Fibroblast of gingiva (primary cell): ENCODE results near the gene NANOS2.
"Not testable (repeated sequence)": the region's sequence is repeated elsewhere in the genome, so short reads cannot be mapped to it uniquely, and the experiment has no call there.

Experiments
- DNase-seq: peaks from one replicate; pipeline ENCODE4 v3.0.0-alpha.2; 2011; ENCODE audit warnings: low read depth

The NANOS2 gene

DNA sequence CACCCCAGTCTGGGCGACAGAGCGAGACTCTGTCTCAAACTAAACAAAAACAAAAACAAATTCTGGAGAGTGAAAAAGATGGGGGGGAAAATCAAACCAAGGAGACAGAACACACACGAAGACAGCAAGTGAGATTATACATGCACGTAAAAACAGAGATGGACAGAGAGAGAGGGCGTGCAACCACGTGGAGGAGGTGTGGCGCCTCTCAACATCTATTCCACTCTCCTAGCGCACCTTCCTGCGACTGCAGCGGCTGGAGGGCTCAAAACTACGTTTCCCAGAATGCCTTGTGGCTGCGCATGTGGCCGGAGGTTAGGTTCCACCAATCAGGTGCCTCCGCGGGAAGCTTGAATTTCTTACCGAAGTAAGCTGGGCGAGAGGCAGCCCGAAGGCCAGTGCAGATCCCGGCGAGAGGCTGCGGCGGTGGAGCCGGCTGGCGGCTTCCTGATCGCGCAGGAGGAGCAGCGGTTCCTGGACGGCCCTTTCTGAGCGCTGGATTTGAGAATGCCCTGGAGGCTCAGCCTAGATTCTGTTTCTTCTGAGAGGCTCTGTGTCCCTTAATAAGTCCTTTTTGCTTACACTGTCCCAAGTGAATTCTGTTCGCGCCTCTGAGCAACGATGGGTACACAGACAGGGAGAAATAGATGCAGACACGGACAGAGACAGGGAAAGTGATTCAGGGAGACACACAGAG, 13.1 kb upstream of the NANOS2 start:
- peak; percentile 76 for DNase-seq

DNA sequence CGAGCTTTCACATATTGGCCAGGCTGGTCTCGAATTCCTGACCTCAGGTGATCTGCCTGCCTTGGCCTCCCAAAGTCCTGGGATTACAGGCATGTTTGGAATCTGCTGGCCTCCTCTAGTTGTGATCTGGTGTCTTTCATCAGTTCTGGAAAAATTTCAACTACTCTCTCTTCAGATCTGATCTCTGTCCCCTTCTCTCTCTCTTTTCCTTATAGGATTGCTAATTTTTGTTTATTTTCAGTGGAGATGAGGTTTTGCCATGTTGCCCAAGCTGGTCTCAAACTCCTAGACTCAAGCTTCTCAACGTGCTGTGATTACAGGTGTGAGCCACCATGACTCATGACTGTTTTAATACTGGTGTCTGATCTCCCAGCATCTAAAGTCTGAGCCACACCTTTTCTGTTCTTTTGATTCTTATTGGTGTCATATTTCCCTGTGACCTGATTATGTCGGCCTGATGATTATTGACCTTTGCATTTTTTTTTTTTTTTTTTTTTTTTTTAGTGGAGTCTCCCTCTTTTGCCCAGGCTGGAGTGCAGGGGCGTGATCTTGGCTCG, 10.4 kb upstream of the NANOS2 start:
- no peak for DNase-seq

DNA sequence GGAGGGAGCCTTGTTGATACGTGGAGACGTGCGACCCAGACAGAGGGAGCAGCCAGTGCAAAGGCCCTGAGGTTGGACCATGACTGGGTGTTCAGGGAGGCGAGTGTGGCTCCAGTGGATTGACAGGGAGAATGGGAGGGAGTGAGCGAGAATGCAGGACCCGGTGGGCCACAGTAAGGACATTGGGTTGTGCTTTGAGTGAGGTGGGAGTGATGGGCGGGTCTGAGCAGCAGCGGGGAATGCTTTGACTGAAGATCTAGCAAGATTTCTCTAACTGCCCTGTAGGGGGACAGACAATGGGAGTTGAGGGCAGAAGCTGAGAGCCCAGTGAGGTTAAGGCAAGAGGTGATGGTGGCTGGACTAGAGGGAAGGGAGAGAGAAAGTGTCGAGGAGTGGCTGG, 7.7 kb upstream of the NANOS2 start:
- DNase-seq = no peak

DNA sequence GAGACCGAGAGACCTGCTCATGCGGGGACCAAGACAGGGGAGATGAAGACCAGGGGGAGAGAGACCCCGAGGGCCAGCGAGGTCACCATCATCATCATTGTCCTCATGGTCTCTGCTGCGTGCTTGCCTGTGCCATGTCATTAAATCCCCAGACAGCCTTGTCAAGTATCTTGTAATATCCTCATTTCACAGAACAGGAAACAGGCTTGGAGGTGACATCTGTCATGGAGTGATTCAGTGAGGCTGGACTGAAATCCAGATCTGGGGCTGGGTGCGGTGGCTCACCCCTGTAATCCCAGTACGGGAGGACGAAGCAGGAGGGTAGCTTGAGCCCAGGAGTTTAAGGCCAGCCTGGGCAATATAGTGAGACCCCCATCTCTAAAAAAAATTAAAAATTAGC, 5.9 kb upstream of the NANOS2 start:
- no peak for DNase-seq

DNA sequence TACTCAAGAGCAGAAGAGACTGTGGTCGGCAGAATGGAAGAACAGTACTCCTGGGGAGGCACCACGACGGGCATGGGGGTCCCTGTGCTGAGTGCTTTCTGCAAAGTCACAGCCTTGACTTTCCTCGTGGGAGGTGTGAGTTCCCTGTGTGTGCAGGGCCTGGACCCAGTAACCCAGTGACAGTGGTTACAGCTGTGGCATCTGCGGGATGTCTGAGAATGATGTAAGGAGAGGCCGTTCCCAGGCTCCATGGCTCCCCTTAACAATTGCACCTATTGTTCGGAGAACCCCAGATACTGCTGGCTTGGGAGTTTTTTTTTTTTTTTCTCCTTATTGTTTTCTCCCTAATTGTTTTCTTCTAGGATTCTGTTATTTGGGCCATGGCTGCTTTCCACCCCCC, 5.1 kb upstream of the NANOS2 start:
- no peak for DNase-seq

DNA sequence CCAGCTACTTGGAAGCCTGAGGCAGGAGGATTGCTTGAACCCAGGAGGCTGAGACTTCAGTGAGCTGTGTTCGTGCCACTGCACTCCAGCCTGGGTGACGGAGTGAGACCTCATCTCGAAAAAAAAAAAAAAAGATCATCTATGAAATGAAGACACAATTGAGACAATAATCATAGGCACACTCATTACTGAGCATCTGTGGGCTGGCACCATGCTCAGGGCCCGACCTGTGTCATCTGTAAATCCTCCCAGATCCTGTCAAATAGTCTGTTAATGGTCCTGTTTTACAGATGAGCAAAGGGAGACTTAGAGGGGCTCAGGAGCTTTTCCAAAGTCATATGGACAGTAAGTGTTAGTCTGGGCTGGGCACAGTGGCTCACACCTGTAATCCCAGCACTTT, 4.1 kb upstream of the NANOS2 start:
- no peak for DNase-seq

DNA sequence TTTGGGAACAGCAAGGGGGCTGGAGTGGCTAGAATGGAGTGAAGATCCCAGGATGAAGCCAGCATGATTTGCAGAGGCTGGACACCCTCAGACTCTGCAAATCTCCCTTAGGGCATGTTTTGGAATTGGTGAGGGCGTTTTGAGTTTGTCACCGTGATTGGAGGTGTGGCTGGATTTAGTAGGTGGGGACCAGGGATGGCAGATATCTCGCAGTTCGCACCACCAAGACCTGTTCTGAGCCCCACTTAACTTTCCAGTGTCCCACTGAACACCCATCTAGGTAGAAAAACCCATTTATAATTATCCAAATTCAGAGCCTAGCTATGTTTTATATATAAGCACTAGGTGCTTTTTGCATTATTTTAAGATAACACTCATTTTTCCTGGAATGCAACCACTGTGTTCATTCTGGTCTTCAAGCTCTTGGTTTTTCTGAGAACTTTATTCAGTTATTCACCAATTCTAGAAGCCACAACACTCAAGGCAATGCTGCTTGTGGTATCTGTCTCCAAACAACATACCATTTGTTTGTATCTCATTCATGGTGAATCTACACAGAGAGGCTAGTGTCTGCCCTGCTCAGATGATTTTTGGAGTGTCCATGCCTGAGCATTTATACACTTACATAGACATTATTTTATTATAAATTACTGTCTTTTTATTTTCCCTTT, 3.0 kb upstream of the NANOS2 start:
- no peak for DNase-seq

DNA sequence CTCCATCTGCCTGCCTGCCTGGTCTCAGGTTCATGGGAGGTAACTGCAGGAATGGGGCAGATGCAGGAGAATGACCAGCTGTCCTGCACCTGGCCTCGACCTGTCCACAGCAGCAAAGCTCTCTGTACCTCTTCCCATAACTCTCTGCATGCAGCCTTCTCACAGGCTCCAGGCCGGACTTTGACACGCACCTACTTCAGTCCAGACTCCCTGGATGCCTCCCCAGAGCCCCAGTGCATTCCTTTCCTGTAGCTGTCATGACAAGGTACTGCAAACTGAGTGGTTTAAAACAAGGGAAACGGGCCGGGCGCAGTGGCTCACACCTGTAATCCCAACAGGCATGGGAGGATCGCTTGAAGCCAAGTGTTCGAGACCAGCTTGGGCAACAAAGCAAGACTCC, 3.3 kb downstream of the NANOS2 start:
- DNase-seq = no peak

DNA sequence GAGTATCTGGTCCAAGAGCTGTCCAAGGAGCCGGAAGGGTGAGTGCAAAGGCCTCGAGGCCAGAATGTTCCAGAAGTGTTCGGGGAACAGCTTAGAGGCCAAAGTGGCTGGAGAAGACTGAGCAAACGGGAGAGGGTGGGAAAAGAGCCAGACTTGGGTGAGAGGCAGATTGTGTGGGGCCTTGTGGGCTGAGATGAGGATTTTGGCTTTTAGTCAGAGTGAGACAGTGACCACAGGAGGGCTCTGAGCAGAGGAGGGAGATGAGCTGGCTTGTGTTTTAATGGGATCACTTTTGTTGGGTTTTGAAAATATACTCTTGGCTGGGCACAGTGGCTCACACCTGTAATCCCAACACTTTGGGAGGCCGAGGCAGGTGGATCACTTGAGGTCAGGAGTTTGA, 5.6 kb downstream of the NANOS2 start:
- no peak for DNase-seq

DNA sequence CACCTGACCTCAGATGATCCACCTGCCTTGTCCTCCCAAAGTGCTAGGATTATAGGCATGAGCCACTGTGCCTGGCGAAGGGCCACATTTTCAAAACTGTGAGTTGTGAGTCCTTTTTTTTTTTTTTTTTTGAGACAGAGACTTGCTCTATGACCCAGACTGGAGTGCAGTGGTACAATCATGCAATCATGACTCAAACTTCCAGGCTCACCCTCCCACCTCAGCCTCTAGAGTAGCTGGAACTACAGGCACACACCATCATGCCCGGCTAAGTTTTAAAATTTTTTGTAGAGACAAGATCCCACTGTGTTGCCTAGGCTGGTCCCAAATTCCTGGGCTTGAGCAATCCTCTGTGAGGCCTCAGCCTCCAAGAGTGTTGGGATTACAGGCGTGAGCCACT, 8.4 kb downstream of the NANOS2 start:
- DNase-seq = no peak

DNA sequence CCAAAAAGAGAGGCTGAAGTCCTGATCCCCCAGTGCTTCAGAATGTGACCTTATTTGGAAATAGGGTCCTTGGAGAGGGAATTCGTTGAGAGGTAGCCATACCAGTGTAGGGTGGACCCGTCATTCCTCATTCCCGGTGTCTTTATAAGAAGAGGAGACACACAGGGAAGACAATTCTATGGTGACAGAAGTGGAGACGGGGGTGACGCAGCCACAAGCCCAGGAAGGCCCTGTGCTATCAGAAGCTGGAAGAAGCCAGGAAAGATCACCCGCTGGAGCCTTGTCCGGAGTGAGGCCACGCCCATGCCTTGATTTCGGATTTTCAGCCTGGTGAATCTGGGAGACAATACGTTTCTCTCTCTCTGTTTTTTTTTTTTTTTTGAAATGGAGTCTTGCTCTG, 9.6 kb downstream of the NANOS2 start:
- no peak for DNase-seq

DNA sequence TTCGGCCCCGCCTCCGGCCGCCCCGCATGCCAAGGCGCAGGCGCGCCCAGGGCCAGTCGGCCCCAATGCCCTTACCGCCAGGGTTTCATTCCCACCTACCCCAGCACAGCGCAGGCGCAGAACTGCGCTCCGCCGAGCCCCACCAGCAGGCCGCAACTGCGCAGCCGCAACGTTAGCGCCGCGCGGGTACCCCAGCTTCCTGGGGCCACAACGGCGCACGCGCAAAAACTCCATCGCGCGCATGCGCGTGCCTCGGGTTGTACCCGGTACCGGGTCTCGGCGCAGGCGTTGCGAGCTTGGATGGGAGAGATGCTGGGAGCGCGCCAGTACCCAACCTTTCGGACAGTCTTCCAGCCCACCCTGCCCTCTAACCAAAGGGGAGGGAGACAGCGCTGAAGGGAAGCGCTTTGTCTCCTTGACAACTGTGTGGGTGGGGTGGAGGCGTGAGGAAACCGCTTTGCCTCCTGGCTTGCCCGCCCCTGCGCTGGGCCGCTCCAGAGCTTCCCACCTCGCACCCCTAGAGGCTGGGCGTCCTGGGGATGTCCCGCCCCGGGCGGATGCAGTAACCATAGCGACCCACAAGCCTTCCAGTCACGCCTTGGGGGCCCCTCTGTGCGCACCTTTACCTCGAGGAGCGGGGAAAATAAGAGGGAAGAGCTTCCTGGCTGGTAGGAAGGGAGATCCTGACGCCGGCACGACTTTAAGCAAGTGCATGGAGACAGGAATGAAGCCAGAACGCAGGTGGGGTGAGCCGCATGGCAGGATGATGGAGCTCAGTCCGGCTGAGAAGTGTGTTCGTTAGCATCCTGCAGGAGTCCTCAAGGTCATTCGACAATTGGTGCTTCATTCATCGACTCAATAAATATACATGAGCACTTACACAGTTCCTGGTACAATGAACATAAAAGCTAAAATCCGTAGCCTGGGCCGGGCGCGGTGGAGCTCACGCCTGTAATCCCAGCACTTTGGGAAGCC, 11.6 kb downstream of the NANOS2 start:
- DNase-seq = peak; percentile 95

DNA sequence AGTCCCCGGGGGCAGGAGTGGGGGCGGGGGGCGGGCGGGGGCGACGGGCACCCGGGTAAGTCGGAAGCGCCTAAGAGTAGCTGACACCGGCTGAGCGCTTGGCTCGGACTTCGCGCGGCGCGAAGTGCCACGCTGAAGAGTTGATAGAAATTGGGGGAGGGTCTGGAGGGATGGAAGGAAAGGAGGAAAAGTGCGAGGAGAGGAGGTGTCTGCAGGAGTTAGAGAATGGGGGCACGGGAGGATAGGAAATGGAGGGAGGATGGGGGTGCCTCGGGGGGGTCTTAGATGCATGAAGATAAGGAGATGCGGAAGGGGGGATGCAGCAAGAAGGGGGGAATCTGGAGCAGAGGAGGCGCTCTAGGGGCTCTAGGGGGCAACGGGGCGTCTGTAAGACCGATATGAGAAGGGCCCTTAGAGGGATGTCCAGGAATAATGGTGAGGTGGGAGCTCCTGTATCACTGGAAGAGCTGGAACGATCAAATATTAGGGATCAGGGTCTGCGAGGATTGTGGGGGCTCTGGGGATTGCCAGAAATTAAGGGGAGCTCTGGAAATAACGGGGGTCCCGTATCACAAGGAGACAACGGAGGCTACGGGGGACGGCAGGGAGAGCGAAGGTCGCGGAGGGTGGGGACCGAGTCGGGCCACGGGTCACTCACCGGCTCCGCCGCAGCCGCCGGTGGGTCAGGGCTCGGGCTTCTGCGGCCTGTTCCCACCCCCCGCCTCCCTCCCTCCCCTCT, 12.5 kb downstream of the NANOS2 start, which contains the start of gene MYPOP:
Gene MYPOP (minus strand): TSS at position 702 of the 739 bp plus-strand sequence. CDS start 840 bp downstream, outside the sequence.
- DNase-seq = no peak

DNA sequence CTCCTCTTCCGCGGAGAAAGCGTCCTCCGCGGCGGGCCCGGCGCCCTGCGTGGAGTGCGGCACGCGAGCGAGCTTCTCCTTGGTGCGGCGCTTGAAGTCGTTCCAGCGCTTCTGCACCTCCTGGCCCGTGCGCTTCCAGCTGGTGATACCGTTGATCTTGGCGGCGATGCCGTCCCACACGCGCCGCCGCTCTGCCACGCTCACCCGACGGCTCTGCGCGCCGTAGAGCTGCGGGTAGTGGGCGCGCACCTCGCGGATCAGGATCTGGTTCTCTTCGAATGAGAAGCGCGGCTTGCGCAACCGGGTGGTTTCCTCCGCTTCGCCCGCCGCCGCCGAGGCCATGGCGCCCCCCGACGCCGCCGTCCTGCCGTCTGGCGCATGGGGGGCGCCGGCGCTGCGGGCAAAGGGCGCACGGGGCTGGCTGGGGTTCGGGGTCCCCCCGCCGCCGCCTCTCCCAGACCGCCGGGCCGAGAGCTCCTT, 13.1 kb downstream of the NANOS2 start:
- DNase-seq = peak; percentile 32

DNA sequence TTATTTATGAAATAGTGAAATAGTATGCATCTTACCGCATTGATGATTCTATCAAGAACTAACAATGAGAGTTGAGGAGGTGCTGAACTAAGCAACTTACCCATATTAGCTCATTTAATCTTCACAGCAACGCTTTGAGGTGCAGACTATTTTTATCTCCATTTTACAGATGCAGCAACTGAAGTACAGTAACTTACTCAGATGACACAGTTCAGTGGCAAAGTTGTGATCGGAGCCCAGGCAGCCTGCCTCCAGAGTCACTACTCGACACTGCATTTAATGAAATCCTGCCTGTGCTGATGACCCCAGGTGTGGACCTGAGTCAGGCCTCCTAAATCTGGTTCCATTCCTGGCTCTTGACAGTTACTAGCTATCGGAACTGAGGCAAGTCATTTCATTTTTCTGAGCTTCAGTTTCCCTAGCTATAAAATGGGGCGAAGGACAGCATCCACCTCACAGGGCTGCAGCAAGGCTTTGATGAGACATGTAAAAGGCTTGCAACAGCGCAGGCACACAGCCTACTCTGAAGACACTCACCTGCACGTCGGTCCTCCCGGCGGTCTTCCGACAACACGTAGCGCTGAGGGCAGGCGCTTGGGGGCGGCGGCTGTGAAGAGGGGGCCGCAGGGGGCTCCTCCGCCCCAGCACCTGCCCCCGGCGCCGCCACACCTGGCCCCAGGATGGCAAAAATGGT, 13.7 kb downstream of the NANOS2 start:
- DNase-seq = no peak

DNA sequence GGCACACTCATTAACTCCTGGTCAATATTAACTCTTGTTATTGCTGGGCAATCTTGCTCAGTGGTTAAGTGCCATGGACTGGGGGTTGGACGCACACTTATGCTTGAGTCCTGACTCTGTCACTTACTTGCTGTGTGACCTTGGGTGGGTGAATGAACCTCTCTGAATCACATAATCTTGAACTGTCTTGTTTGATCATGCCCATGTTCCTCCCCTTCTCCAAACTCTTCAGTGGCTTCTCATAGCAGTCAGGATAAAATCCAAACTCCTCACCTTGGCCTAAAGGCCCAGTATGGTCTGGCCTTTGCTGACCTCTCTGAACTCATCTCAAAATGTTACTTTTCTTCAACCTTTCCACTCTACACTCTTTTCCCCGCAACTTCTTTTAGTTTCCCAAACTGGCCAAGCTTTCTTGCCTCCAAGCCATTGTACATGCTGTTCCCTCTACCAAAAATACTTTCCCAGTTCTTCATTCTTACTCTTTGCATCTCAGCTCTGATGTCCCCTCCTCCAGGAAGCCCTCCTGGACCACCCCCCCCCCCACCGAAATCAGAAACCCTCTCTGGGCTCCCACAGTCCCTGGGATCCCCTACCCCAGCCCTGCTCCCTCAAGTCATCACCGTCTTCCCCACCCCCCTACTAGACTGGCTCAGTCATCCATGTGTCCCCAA, 14.5 kb downstream of the NANOS2 start:
- no peak for DNase-seq

DNA sequence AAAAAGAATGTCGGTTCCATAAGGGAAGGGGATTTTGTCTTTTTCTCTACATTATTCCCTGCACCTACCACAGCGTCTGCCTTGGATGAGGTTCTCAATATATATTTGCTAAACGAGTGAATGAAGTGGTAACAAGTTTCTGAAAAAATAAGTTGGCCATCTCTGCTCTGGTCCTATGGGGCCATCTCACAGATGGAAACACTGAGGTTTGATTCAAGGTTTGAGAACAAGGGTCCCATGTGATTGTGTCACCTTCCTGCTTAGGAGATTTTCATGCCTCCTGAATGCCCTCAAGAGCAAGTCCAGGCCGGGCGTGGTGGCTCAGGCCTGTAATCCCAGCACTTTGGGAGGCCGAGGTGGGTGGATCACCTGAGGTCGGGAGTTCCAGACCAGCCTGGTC, 15.3 kb downstream of the NANOS2 start:
- DNase-seq = no peak

DNA sequence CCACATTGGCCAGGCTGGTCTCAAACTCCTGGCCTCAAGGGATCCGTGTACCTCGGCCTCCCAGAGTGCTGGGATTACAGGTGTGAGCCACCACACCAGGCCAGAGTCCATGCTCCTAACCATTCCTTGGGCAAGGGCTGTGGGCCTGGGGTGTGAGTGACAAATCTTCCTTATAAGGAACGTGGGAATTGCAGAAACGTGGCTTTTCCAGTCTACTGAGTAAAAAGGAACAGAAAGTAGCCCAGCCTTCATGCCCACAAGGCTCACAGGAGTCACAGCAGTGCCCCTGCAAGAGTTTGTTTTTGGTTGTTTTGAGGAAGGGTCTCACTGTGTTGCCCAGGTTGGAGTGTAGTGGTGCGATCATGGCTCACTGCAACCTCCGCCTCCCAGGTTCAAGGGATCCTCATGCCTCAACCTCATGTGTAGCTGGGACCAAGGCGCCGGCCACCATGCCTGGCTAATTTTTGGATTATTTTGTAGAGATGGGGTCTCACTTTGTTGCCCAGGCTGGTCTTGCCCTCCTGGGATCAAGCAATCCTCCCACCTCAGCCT, 17.2 kb downstream of the NANOS2 start:
- DNase-seq = no peak

DNA sequence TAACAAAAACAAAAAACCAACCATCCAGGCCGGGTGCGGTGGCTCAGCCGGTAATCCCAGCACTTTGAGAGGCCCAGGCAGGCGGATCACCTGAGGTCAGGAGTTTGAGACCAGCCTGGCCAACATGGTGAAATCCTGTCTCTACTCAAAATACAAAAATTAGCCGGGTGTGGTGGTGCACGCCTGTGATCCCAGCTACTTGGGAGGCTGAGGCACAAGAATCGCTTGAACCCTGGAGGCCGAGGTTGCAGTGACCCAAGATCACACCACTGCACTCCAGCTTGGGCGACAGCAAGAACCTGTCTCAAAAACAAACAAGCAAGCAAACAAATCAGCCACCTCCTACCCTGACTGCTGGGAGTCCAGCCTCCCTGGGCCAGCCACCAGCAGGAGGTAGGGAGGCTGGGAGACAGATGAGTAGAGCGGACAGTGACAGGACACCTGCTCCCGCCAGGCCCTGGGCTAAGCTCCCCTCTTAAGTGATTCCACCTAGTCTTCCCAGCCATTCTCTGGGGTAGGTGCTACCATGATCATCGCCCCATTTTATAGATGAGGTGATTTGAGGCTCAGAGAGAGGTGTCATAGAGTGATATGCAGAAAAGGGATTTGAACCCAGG, 18.5 kb downstream of the NANOS2 start:
- DNase-seq = not testable (repeated sequence)
